Raji (cell line): ENCODE data around the gene CBX3.

Experiments
- POLR2A ChIP-seq: IDR thresholded peaks from 2 replicates; pipeline ENCODE4 v1.6.1; 2011; ENCODE audit warnings: low read depth, low read length, control low read depth; ENCODE audit not compliant: insufficient read depth

Gene CBX3

DNA sequence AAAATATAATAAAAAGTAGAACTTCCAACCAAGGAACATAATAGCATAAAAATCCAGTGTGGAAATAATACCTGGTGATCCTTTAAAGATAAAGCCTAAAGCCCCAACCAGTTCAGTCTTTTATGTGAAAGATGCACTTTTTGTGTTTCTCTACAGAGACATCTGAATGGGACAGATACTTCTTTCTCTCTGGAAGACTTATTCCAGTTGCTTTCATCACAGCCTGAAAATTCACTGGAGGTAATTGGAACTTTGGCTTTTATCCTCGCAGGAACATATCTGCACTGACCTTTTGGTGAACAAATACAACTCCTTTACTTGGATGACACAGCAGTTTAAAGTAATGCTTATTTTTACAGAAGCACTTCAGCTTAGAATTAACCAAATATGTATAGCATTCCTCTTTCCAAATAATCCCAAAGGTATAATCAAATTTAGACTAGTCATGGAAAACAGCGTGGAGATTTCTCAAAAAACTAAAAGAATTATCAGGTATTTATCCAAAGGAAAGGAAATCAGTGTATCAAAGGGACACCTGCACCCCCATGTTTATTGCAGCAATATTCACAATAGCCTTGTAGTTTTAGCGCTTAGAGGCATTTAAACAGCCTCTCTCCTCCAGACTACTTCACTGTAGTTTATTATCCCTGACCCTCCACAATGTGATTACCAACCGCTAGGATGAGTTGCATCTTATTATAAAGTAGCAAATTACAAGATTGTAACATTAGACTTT is 17.8 kb upstream of the CBX3 start:
- no peak for TF ChIP-seq POLR2A

DNA sequence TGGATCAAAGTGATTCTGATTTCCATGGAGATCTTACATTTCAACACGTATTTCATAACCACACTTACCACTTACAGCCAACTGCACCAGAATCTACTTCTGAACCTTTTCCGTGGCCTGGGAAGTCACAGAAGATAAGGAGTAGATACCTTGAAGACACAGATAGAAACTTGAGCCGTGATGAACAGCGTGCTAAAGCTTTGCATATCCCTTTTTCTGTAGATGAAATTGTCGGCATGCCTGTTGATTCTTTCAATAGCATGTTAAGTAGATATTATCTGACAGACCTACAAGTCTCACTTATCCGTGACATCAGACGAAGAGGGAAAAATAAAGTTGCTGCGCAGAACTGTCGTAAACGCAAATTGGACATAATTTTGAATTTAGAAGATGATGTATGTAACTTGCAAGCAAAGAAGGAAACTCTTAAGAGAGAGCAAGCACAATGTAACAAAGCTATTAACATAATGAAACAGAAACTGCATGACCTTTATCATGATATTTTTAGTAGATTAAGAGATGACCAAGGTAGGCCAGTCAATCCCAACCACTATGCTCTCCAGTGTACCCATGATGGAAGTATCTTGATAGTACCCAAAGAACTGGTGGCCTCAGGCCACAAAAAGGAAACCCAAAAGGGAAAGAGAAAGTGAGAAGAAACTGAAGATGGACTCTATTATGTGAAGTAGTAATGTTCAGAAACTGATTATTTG is 16.3 kb upstream of the CBX3 start:
- TF ChIP-seq POLR2A = no peak

DNA sequence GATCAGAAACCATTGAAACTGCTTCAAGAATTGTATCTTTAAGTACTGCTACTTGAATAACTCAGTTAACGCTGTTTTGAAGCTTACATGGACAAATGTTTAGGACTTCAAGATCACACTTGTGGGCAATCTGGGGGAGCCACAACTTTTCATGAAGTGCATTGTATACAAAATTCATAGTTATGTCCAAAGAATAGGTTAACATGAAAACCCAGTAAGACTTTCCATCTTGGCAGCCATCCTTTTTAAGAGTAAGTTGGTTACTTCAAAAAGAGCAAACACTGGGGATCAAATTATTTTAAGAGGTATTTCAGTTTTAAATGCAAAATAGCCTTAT is 15.7 kb upstream of the CBX3 start:
- no peak for TF ChIP-seq POLR2A

DNA sequence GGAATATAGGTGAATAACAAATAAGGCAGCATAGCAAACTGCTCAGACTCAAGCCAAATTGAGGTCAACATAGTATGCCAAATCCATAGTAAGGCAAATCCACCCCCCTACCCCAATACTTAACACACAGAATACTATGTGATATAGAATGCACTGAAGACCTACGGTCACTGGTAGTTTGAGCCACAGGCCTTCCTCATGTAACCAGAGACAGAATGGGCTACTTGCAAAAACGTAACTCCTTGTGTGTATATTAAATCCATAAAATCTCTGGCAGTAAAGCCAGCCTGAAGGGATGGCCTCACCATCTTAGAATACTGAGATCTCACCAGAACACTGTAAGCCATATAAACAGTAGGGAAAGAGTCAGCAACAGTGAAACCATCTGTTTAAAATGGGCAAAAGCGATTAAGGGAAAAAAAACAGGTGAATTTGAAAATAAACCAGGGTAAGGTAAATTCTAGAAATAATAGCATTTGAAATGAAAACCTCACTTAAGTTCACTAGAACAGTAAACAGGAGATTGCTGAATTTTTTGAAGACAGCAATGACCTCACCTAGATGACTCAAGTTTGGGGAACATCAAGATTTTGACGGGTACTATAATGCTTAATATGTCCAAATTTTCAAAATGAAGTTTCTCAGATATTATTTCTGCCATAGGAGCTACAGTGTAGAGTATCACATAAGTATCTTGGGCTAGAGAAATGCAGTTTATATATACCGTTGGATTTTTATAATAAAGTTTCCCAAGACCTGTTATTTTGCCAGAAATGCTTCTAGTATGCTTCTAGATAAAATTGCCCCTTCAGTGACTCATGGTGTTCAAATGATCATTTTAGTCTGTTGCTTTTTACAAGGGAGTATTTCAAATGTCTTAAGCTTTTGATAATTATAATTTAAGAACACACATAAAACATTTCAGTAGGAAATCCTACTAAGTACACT is 14.9 kb upstream of the CBX3 start:
- 0 out of 2 replicates have a peak, but pooled peaks have one; percentile 21 for TF ChIP-seq POLR2A

DNA sequence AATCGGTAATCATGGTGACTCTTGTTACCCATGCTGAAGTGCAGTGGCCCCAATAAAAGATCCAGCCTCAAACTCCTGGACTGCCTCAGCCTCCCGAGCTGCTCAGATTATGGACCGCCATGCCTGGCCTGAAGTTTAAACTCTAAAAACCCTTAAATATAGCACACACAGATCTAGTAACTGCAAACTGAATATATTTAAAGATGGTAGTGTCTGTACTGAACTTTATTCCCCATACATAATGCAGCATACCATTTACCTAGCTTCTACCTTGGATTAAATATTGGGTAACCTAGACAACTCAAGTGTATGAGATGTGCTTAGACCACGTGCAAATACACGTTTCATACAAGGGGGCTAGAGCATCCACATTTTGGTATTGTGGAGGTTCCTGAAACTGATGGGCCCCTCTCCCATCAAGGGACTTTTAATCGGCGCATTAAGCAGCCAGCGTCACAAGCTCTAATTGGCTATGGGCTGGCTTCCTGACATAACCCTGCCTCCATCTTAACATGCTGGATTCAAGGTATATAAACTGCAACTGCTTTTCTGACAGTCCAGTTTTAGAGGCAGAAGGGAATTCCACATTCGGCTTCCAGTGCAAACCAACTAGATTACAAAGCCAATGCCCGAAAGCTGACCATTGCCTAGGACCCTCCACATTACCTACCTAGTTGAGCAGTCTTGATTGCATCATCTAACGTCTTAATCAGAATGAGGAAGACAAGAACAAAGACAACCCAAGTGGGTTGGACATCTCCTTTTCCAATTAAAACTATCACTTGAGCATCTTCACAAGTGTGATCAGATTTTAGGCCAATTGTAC is 14.0 kb upstream of the CBX3 start:
- TF ChIP-seq POLR2A = peak; percentile 10; the same call in 1 of the 2 replicates

DNA sequence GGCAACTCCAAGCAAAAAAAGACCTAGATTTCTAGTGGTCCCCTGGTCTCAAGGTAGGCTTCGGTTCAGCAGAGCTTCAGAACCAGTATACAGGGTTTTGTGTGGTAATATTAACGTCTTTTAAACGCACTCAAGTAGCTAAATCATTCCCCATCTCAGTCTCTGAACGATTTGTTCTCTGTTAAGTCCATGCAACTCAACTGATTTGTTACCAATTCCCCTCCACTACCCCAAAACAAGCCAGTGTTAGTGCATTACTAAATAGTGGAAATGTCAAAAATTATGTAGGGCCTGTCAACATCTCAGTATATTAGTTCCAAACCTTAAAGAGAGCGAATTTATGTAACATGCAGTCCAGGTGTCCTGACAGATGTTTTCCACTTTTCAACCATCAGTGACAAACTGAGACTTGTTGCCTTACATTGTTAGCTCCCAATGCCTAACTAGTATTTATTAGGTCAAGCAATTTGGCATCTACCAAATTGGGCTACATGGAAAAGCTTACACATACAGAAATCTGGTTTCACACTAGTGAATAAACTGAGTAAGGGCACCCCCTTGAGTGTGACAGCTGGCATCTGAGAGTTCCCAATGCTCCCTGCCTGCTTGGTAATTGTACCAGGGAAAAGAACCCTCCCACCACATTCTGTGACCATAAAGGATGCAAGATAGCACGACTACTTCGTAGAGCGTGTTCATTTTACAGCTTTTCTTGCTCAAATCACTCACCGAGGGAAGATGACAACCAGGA is 13.2 kb upstream of the CBX3 start:
- TF ChIP-seq POLR2A = no peak

DNA sequence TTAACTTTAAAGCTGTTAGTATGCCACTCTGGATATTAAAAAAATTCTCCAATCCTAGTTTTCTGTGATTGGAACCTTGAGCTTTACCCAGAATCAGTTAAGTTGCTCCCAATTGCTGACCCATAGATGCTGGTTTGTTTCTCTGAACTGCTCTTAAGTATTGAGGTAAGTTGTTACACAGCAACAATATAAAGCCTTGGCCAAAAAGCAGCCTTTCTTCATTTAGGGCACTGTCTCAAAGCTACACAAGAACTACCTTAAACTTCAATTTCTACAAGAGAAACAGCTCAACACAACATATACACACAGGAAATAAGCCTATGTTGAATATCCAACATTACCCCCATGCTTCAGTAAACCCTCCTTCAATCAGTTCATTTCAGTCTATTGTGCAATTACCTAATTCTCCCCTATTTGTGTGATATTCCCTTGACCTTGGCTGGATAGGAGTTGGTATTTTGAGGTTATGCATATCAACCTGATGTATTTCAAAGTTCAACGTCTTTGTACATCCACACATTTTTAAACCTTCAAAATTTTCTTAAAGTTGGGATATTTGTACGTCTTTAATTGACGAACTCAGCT is 12.5 kb upstream of the CBX3 start:
- TF ChIP-seq POLR2A = no peak

DNA sequence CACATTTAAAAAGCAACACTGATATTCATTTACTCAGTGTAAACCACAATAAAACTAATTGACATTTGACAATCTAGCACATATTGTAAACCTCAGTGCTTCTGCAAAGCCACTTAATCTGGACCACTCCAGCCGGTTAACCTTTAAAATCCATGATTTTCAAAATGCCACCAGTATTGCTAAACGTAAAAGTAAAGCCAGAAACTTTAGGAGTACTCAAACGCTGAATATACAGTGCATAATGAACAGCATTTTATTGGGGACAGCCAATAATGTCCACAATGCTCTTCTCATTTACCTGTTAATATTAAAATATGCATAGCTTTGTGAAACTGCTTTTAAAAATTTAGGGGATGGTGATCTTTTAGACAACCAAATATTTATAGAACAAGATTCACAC is 11.8 kb upstream of the CBX3 start:
- no peak for TF ChIP-seq POLR2A

DNA sequence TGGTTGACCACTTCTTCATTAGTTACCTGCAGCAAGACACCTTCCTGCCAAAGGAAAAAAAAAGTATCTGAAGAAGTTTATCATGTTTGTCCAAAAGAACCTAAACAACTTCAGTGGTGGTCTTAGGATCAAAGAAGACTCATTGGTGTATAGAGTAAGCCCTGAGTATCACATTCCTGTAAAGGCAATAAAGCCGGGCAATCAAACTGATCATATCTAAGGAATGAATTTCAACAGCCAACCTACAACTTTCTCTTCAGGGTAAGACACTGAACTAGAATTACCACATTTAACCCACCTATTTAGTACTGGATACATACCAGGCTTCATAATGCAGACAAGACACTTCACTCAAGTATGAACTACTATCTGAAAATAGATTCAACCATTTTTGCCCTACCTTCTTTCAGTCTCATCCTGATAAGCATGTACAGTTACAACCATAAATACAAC is 11.1 kb upstream of the CBX3 start:
- no peak for TF ChIP-seq POLR2A

DNA sequence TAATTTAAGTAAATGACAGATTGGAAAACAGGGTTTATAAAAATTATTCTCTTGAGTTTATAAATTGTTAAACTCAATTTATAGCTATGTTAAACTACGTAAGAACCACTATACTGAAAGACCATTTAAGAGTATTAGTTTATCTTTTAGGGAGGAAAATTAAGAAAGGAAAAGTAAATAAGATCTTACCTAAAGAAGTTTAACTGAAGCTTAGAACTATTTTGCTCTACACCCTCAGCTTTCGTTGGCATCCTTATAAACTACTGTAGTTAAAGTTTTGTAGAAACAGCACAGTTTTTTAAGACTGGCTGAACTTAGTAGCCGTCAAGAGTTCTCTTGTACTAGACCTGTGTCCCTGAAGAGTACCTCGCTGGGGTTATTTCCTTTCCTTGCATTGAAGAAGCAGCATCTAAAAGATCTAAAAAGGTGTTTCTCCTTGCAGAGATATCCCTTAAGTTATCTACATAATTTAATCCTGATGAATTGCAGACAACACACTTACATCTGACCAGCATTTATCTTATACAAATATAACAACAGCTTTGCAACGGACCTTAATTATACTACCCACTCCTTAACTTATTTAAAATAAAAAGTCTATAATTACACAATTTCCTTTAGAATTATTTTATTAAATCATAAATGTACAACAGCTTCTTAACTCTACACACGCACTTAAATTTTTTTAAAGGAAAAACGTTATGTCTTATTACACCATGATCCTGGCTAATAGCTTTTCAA is 10.1 kb upstream of the CBX3 start:
- no peak for TF ChIP-seq POLR2A

DNA sequence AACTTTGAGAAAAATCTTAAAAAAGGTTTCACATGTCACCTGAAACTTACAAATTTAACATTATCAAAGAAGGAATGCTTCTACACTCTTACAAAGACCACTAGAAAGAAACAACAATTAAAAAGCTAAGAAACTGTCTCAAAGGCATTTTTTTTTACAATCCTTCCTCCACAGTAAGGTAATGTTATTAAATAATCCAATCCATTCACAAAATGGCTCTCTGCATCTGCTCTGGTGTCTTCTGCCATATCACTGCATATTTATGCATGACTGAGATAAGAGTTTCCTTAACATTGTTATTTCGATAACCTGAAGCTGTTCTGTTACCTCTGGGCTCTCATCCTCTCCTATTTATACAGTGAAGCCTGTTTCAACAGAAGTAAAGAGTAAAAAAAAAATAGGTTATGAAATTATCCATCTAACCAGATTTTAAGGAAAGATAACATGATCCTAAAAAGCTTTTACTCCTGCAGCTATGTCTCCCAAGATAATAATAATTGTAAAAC is 9.5 kb upstream of the CBX3 start:
- TF ChIP-seq POLR2A = no peak

DNA sequence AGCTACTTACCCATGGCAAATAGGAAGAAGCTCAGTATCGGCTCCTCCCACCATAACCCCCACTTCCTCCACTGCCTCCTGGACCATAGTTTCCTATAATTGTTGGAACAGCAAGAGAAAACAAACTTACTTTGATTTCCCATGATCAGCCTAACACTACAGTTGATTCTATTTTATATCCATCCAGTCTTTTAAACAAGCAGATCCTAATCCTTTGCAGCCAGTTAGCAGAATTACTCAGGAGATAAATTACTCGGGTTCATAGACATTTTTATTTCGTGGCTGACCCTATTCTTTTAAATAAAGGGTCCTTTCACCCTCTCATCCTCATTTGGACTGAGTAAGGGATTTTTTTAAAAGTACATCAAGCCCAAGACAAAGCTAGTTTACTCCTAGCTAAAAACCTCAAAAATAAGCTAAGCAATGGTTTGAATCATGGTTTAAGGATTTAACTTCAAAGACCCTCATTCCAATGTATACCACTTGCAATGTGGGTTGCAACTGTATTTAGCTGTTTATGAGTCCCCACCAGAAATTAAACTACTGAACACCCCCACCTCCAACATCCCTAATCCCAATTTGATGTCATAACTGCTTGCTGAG is 9.0 kb upstream of the CBX3 start:
- no peak for TF ChIP-seq POLR2A
